Stimulated activated CD8-positive, alpha-beta memory T cell treated with anti-CD3 and anti-CD28 coated beads, Interleukin-12 subunit alpha, Interleukin-12 subunit beta, amount 100 ng/mL, for 1 hour (primary cell): ENCODE measurements around the gene P2RY2.

ENCODE experiments used
- DNase-seq: peaks from one replicate; pipeline ENCODE4 v3.0.0-alpha.2; 2020; ENCODE audit warnings: low read depth

Gene P2RY2

DNA sequence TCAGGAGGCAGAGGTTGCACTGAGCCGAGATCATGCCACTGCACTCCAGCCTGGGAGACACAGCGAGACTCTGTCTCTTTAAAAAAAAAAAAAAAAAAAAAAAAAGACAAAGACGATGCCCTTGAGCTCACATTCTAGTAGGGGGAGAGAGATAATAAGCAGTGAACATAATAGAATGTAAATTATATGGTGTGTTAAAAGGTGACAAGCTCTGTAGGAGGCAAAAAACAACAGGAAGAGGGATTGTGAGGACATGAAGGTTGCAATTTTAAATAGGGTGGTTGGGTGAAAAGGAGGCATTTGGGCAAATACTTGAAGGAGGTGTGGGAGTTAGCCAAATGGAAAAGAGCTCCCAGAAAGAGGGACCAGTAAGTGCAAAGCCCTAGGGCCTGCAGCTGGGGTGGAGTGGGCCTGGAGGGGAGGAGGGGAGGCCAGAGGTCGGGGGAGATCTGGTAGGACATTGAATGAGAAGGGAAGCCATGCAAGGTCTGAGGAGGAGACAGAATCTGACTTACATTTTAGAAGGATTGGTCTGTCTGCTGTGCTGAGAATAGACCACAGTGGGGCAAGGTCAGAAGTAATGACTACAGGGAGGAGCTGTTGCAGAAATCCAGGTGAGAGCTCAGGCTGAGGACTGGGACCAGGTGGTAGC, 26.6 kb downstream of the P2RY2 start:
- DNase-seq: no peak

GRCh38 chr11:73245461-73245860, 27.4 kb downstream of the P2RY2 start:
- DNase-seq: no peak

DNA sequence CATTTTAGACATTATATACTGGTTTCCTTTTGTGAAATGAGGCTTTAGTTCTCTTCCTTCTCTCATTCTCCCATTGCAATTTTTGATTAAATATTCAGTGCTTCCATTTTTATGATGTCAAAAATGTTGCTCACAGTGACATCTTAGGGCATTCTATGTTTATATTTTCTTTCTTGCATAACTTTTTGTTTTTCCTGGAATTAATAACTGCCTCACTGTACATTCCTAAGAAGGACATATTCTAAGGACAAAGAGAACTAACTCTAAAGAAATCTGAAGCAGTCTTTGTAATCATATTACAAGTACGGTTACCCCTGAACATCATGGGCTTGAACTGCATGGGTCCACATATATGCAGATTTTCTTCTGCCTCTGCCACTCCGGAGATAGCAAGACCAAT, 28.2 kb downstream of the P2RY2 start:
- no peak for DNase-seq

DNA sequence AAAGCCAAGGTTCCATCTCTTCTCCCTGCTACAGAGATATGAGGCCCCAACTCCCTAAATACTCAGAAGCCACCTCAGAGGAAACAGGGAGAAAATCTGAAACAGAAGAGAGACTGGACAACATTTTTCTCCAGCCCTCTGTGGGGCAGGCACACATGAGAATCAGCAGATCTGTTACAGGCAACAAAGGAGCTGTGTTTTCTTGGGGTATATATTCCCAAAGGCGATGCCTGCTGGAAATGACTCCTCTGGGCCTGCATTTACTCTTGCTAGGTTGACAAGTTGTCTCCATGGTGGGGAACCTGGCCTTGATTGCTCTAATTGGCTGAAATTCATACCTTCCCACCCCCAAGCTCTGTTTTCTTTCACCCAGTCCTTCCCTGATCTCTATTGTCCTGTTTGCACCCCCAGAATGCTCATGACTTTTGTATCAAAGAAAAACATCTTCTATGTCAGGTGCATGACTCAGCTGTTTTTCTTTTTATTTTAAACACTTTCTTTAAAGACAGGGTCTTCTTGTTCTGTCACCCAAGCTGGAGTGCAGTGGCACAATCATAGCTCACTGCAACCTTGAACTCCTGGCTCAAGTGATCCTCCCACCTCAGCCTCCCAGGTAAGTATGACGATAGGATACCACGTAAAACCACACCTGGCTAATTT, 30.6 kb downstream of the P2RY2 start:
- no peak for DNase-seq

DNA sequence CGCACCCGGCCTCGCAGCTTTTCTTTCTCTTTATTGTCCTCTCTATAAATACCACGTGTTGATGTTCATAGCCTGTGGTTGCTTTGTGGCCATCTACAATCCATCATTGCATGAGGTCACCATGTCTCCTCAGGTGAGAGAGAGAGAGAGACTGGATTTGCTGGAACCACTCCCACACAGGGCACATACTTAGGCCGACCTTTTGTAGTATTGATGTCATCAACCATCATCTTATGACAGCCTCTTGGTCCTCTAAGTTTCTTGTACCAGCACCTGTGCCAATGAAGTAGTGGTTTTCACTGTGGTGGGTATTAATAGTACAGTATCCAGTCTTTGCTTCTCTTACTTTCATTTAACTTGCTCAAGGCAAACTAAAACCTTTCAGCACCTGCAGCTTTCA, 31.2 kb downstream of the P2RY2 start:
- no peak for DNase-seq

DNA sequence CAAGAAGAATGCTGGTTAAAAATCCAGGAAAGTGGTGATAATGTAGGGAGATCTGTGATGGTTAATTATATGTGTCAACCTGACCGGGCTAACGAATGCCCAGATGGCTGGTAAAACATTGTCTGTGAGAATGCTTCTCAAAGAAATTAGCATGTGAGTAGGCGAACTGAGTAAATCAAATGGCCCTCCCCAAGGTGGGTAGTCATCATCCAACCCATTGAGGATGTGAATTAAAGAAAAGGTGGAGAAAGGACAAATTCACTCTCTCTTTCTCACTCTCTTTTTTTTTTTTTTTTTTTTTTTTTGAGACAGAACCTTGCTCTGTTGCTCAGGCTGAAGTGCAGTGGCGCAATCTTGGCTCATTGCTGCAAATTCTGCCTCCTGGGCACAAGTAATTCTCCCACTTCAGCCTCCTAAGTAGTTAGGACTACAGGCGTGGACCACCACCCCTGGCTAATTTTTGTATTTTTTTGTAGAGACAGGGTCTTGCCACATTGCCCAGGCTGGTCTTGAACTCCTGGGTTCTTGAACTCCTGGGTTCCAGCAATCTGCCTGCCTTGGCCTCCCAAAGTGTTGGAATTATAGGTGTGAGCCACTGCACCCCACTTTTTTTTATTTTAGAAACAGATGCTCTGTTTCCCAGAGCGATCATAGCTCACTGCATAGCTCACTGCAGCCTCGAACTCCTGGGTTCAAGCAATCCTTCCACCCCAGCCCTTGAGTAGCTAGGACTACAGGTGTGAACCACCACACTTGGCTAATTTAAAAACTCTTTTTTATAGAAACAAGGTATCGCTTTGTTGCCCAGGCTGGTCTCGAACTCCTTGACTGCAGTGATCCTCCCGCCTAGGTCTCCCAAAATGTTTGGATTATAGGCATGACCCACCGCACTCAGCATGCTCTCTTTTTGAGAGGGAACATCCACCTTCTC, 32.0 kb downstream of the P2RY2 start:
- DNase-seq: no peak

DNA sequence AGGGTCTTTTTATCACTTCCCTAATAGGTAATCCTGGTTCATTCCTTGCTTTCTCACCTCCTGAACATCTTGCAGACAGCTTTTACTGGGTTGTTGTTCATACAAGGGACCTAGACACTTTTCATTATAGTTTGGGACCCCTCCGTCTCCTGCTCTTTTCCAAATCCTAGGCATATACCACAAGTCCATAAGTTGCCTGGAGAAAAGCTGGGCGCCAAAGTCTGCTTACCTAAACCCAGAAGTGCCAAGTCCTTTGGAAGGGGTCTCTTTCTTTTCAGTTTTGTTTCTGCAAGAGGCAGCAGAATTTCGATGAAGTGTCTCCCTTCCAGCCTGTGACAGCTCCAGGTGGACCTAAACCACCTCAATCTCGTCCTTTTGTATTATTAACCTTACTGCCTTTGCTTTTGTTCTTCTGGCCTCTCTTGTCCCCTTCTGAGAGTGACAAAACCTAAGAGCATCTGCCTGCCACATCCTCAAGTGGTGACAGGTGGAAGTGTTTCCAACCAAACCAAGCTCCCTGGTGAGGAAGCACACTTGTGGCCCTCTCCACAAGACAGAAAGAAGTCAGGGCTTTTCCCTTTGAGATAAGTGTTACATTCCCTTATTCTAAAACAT, 34.6 kb downstream of the P2RY2 start:
- no peak for DNase-seq

DNA sequence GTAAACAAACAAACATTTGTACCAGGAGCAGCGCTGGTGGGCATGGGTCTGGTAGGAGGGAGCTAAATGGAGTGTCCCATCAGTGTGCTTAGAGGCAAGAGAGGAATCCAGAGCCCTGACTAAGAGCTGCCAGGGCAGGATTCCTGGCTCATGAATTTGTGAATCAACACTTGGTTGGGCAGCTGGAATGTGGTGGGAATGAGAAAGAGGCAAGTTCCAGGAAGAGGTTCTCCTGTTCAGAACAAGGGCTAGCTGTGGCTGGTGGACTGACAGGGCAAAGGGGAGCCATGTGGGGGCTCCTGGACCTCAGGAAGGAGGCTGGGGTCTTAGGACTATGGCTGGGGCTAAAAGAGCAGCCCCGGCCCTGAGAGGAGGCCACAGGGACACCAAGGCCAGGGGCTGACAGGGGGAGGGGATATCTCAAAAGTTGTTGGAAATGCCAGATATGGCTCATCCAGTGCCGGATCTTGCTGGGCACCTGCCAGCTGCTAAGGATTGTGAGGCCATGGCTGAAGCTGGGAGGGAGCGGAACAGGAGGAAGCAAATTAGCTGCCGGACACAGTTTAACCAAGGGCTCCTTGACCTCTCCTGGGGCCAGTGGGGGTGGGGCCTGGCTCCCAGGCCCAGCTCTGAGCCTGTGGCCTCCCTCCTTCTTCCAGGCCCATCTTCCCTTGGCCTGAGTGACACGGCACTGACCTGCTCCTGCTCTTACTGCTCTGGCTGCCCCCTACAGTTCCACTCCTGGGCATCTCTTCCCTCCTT, 39.4 kb downstream of the P2RY2 start:
- no peak for DNase-seq

DNA sequence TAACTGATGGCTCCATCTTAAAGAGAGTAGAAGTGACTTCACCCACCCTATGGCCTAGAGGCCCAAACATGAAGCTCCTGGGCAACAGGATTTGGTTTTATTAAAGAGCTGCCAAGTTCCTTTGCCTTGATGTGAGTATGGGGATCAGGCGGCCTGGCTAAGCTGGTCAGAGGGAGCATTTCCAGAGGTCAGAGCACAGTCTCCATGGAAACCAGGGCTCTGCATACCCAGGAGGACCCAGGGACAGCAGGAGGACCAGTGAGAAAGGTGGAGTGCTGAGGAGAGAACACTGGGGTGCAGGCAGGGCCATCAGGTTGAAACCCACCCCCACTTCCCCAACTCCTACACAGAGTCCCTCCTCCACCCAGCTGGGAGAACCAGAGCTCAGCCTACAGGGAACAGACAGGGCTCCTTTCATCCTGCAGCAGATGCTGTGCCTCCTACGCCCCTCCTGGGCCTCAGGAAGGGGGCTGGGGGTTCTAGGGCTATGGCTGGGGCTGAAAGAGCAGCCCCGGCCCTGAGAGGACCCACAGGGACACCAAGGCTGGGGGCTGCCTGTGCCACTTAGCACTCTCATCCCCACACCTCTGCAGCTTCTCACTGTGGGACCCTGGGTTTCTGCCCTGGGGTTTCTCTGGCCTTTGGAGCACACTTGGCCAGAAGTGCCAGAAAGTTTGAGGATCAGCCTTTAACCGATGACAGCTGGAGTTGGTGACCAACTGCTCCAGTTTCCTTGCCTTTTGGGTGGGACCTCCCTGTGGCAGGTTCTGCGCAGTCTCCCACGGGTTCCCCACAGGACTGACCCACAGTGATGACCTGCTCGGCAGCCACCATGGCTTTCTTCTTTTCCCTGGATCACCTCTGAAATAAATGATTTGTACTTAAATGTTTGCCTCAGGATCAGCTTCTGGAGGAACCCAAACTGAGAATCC, 40.3 kb downstream of the P2RY2 start:
- DNase-seq: no peak

DNA sequence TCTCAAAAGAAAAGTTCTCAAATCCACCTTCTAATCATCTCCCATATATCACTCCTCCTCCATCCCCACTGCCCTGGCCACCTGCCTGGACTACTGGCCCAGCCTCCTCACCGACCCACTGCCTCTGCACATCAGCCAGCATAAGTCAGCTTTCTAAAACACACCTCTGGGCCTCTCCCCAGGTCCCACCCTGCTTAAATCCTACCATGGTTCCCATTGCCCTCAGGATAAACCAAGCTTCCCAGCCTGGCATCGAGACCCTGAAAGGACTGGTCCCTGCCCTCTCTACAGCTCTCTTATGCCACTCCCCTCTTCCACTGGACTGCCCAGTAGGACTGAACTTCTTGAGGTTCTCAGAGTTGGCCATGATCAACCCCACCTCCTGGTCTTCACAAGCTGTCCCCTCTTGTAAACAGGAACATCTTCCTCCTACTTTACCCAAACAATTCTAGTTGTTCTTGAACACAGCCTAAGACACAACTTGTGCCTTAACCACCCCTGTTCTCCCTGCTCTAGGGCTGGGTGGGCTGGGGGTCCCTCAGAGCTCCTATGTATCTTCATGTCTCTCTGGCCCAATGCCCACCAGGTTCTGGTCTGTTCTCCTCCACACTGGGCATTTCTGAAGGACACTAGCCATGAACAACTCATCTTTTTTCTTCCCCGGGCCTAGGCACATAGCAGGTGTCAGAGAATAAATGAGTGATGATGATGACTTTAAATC, 41.5 kb downstream of the P2RY2 start:
- DNase-seq: no peak

DNA sequence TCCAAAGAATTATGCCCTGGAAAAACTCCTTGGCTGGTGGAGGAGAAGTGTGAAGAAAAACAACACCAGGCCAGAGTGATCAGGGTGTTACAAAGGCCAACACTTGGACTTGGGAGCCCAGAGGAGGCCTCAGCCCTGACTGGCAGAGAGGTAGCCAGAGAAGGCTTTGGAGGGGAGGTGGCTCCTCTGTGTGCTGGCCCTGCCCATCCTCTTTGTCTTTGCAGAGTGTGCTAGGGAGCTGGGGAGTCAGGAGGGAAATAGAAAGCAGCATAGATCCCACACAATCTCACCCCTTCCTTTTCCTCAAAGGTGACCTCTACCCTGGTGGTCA, 42.0 kb downstream of the P2RY2 start:
- DNase-seq: no peak

DNA sequence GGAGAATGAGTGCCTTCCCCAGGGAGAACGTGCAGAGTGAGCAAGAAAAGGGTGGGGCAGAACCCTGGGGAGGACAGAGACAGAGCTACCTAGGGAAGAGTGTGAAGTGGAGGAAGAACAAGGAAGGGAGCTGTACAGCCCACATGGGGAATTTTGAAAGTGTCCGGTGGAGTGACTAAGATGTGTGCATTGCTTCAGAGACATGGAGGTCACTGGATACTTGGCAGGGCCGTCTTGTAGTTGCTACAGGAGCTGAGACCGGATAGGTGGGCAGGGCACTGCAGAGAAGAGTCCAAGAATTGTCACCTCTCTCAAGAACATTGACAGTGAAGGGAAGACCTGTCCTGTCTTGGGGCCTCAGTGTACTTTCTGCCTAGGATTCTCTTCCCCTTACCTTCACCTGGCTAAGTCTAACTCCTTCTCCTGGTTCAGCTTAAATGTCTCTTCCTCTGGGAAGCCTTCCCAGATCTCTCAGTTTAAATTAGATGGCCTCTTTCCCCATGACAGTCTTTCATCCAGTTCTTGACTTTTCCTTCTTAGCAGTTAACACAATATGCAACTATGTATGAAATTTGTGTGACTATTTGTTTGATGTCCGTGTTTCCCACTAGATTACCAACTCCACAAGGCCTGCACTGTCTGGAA, 44.9 kb downstream of the P2RY2 start:
- DNase-seq: no peak

DNA sequence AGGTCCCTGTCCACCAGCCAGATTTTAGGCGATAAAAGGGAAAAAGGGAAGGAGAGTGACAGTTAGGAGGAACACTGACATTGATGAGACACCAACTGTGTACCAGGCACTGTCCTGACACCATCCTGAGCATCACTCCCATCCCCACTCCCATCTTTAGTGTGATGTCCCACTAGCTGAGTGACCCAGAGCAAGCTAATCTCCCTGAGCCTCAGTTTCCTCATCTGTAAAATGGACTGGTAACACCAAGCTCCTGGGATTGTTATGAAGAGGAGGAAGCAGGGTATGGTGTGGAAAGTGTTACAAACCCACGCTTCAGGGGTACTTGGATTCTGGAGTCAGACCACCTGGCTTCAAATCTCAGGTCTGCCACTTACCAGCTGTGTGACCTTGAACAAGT, 45.6 kb downstream of the P2RY2 start:
- DNase-seq: no peak

DNA sequence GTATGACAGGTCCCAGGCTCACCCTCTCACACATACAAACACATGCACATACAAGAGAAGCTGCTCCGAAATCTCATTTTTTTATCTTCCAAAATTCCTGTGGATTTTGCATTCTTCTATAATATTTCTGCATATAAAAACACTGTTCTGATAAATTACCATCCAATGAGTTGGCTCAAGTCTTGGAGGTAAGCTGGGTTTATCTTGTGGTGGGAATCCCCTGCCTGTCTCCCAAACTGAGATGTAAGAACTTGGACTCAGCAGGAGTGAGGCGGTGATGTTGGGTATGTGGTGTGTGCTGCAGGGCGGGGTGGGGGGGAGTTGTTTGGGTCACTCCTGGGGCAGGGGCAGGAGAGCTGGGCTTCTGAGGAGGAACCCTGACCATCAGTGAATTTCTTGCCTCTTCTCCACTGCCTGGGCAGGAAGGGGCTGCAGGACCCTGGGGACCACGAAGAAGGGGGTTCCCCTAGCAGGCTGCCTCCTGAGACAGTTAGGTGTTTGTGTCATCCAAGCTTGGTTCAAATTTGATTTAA, 47.3 kb downstream of the P2RY2 start:
- no peak for DNase-seq

GRCh38 chr11:73265853-73266645, 48.0 kb downstream of the P2RY2 start:
- no peak for DNase-seq

DNA sequence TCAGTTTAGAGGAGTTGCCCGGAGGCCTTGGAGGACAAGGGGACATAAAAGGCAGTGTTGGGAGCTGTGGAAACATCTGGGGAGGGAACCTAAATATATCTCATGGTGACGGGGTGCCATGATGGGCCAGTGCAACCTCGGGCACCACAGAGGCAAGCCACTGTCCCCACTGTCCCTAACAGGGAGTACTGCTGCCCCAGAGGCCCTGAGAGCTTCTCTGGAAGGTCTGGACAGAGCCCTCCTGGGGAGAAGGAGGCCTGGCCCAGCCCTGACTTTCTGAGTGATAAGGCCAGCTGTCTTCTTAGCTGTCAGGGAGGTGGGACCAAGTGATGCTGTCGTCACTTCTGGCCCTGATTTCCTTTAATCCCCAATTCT, 48.6 kb downstream of the P2RY2 start:
- DNase-seq: no peak

DNA sequence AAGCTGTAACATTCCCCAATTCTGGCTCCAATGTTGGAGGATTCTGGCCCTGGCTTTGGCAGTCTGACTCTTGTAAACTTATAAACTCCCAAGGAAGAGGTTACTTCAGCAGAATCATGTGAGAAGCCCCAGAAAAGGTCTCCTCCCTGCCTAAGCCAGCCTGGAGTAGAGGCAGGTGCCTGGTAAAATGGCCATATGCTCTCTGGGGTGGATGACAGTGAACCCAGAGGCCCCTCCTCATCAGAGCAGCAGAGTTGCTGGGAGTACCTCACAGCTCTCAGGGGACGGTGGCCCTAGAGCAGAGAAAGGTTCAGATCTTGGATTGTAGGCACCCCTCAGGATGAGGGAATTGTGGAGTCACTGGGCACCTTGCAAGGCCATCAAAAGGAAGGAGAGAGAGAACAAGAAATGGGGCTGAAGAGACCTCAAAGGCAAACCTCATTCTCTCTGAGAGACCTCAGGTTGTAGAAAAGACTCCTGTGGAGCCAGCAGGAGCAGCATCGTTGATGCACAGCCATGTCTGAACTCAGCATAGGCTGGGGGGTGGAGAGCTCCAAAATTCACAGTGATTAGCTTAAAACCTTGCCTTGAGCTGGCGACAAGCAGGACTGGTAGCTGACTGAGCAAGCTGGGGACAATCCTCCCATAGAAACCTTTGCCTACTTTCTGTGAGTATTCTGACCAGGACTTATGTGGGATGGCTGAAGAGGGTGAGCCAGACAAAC, 49.2 kb downstream of the P2RY2 start:
- DNase-seq: no peak
